ENCODE measurements around the gene CTSH. TPM values are rescaled to one million over a fixed set of nuclear protein-coding genes. Genes with fewer than 3 reads are reported as not detected.

The CTSH gene
- total RNA-seq, 4 donors from 2014 or later, result 110 to 351 (median 203) TPM

- TF ChIP-seq, protein P1, sequence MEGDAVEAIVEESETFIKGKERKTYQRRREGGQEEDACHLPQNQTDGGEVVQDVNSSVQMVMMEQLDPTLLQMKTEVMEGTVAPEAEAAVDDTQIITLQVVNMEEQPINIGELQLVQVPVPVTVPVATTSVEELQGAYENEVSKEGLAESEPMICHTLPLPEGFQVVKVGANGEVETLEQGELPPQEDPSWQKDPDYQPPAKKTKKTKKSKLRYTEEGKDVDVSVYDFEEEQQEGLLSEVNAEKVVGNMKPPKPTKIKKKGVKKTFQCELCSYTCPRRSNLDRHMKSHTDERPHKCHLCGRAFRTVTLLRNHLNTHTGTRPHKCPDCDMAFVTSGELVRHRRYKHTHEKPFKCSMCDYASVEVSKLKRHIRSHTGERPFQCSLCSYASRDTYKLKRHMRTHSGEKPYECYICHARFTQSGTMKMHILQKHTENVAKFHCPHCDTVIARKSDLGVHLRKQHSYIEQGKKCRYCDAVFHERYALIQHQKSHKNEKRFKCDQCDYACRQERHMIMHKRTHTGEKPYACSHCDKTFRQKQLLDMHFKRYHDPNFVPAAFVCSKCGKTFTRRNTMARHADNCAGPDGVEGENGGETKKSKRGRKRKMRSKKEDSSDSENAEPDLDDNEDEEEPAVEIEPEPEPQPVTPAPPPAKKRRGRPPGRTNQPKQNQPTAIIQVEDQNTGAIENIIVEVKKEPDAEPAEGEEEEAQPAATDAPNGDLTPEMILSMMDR (IDR thresholded peaks at IDR 0.05), result no peak
- ATAC-seq (ENCODE audit: low FRiP score), result no peak
- DNase-seq (ENCODE audit: low spot score), result no peak
Measured at GRCh38 chr15:78977091-78977571, 32.3 kb upstream of the CTSH start.

DNA sequence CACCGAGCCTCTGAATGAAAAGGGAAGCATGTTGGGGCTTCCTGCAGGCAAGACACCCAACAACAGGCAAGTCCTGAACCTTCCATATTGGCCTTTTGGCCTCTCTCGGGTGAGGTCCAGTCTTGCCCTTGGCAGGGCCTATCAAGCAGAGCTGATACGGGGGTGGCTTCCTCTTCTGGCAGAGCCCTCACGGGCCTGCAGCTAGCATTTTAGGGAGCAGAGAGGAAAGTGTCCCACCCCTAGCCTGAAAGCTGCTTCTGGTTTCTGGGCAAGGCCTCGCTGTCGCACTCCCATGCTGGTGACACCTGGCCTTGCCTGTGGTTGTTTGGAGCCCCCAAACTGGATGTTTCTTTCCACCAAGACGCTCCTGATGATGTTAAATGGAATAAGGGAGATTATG, 31.8 kb upstream of the CTSH start:
- ATAC-seq (ENCODE audit: low FRiP score), result no peak
- DNase-seq (ENCODE audit: low spot score), result no peak
- TF ChIP-seq, protein P1 (IDR thresholded peaks at IDR 0.05), result no peak

GRCh38 chr15:78974272-78974918, 29.5 kb upstream of the CTSH start:
- TF ChIP-seq, protein P1 (IDR thresholded peaks at IDR 0.05), result no peak
- DNase-seq (ENCODE audit: low spot score), result no peak
- no peak for ATAC-seq (ENCODE audit: low FRiP score)

DNA sequence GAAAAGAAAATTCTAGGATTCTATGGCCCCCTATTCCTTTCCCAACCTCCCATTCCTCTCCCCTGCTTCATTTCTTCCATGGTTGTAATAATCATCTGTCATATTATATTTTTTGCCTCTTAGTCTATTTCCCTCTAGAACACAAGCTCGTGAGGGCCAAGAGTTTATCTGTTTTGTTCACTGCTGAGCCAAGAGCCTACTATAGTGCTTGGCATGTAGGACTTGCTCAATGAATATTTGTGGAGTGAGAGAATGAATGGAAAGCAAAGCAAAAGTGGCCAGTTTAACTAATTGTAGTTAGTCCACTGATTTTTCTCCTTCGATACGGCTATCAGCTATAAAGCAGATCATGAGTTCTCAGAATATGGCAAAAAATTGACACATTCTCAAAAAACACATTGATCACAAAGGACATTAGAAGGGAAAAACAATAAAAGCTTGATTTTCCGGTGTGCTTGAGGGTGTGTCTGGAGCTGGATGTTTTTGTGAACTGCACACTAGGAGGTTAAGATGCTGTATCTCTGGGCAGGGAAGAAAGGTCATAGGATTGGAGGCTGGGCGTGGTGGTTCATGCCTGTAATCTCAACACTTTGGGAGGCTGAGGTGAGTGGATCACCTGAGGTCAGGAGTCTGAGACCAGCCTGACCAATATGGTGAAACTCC, 25.0 kb upstream of the CTSH start:
- TF ChIP-seq, protein P1 (IDR thresholded peaks at IDR 0.05), result no peak
- DNase-seq (ENCODE audit: low spot score), result no peak

DNA sequence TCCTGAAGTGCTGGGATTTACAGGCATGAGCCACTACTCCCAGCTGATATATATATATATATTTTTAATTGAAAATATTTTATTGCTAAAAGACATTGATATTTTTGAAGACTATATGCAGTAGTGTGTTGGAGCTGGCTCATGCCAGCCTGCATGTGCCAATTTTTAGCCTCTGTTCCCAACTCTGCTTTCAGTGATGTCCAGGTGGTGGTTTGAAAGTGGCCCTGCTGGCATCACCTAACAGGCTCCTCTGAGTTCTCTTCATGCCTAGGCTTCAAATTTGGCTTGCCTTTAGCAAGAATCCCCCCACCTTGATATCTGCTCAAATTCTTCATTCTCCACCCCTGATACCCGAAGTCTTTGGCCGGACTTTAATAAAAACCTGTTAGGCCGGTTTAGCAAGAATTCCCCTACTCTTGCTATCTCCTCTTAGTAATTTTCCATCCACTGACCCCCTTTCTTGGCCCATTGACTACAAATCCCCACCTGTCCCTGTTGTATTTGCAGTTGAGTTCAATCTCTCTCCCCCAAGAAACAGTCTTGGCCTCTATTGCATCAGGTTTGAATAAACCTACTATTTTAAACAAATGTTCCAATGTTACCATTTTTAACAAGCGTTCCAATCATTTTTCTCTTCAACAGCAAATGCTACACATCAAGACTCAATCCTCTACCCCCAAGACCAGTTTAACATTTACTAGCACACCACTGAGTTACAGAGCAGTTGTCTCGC, 23.9 kb upstream of the CTSH start:
- ATAC-seq (ENCODE audit: low FRiP score) (no peak), DNase-seq (ENCODE audit: low spot score) (no peak)
- TF ChIP-seq, protein P1 (IDR thresholded peaks at IDR 0.05), result no peak

More for the DNA sequence above, 25.0 kb upstream of the CTSH start:
- ATAC-seq (ENCODE audit: low FRiP score), result no peak

DNA sequence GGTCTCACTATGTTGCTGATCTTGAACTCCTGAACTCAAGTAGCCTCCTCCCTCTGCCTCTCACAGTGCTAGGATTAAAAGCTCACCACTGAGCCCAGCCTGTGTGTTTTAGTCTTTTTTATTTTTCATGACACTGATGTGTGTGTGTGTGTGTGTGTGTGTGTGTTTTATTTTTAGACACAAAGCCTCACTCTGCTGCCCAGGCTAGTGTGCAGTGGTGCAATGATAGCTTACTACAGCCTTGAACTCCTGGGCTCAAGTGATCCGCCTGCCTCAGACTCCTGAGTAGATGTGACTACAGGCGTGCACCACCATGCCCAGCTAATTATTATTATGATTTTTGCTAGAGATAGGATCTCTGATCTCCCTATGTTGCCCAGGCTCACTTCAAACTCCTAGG, 23.3 kb upstream of the CTSH start:
- ATAC-seq (ENCODE audit: low FRiP score) (no peak), DNase-seq (ENCODE audit: low spot score) (no peak)
- TF ChIP-seq, protein P1 (IDR thresholded peaks at IDR 0.05), result no peak
